HEK293T (cell line): ENCODE results near the gene AFF4.

Experiments used
- BHLHE40 ChIP-seq: fragments of 450-650 bp; IDR thresholded peaks from 2 replicates; pipeline ENCODE4 v1.6.1; 2016; ENCODE audit warnings: mild to moderate bottlenecking, moderate library complexity, borderline replicate concordance
- ELF4 ChIP-seq: fragments of 450-650 bp; IDR thresholded peaks from 2 replicates; pipeline ENCODE4 v1.6.1; 2017; ENCODE audit warnings: antibody characterized with exemption

GRCh38 chr5:132877938-132878337 is 85.5 kb downstream of the AFF4 start:
- no peak for TF ChIP-seq BHLHE40
- no peak for TF ChIP-seq ELF4
